ENCODE measurements around the gene DMBX1.

GRCh38 chr1:46480959-46481646, 8.5 kb upstream of the DMBX1 start:
- TF ChIP-seq POLR2A (IDR thresholded peaks at IDR 0.05; ENCODE audit: low read length) (no peak), GATA1 (IDR thresholded peaks at IDR 0.05; ENCODE audit: low read depth, low read length) (no peak)
